Esophagus squamous epithelium (tissue), 4 donors: ENCODE results near the gene PARVG.

Source experiments
- CTCF ChIP-seq, 6 experiments: fragments of 450-650 bp in 4 of 6; fragments of 200-600 bp in 2 of 6; sonication (generic) in 2 of 6; IDR thresholded peaks; one replicate each; pipeline ENCODE4 v1.5.1; 2016 to 2019; ENCODE audit warnings: antibody characterized with exemption in 6 of 6, mild to moderate bottlenecking in 4 of 6, moderate library complexity in 4 of 6
- POLR2A ChIP-seq, 4 donors: fragments of 450-650 bp; IDR thresholded peaks; one replicate each; pipeline ENCODE4 v1.6.1; 2017; ENCODE audit warnings: antibody characterized with exemption in 4 of 4, mild to moderate bottlenecking in 4 of 4, moderate library complexity in 3 of 4

GRCh38 chr22:44144046-44144569, 36.6 kb upstream of the PARVG start:
- TF ChIP-seq CTCF (IDR thresholded peaks at IDR 0.05): no peak
- no peak for TF ChIP-seq POLR2A (IDR thresholded peaks at IDR 0.05)
